CD8-positive, alpha-beta memory T cell (primary cell): ENCODE results near the gene ZSWIM2. TPM values are rescaled to one million over a fixed set of nuclear protein-coding genes. Genes with fewer than 3 reads are reported as not detected.
"Not testable (repeated sequence)": the region's sequence is repeated elsewhere in the genome, so short reads cannot be mapped to it uniquely, and the experiment has no call there.

ENCODE experiments used
- CTCF ChIA-PET: fragments of 350-600 bp; sonication (Branson Sonifier 250); formaldehyde crosslinking; loops from one replicate; lab custom pipeline; 2021; ENCODE audit warnings: antibody characterized with exemption; lab: Charles Lee
- POLR2A ChIA-PET: fragments of 350-600 bp; sonication (Branson Sonifier 250); formaldehyde crosslinking; loops from one replicate; lab custom pipeline; 2021; ENCODE audit warnings: antibody characterized with exemption; lab: Charles Lee
- DNase-seq, 5 donors: peaks; one replicate each; pipeline versions ENCODE4 v3.0.0 to v3.0.0-alpha.2; 2020 to 2022; ENCODE audit warnings: mixed read lengths in 1 of 5
- H3K27ac ChIP-seq: one replicate; pipeline ENCODE4 v1.7.0; 2013; ENCODE audit warnings: low read depth, mild to moderate bottlenecking, low read length, moderate library complexity
- H3K27me3 ChIP-seq: 2 replicates; pipeline ENCODE4 v1.7.0; 2013; ENCODE audit warnings: low read length, mild to moderate bottlenecking; ENCODE audit not compliant: insufficient read depth, poor library complexity, severe bottlenecking
- H3K36me3 ChIP-seq: 2 replicates; pipeline ENCODE4 v1.7.0; 2013; ENCODE audit warnings: mild to moderate bottlenecking, low read length, moderate library complexity; ENCODE audit not compliant: insufficient read depth
- H3K4me1 ChIP-seq: 2 replicates; pipeline ENCODE4 v1.7.0; 2013; ENCODE audit warnings: mild to moderate bottlenecking, low read length, moderate library complexity; ENCODE audit not compliant: insufficient read depth
- H3K4me3 ChIP-seq: 2 replicates; pipeline ENCODE4 v1.7.0; 2013; ENCODE audit warnings: mild to moderate bottlenecking, low read length
- H3K9me3 ChIP-seq: 2 replicates; pipeline ENCODE4 v1.7.0; 2013; ENCODE audit warnings: mild to moderate bottlenecking, low read length
- H3K27ac Mint-ChIP-seq, 8 donors: one replicate each; pipeline ENCODE4 v1.8.0; 2020 to 2021; ENCODE audit warnings: mixed read lengths in 8 of 8, mild to moderate bottlenecking in 6 of 8, inconsistent platforms in 3 of 8, moderate library complexity in 3 of 8
- H3K27me3 Mint-ChIP-seq, 2 donors: one replicate each; pipeline ENCODE4 v1.8.0; 2020 to 2021; ENCODE audit warnings: mixed read lengths in 2 of 2, mild to moderate bottlenecking in 1 of 2, moderate library complexity in 1 of 2
- H3K36me3 Mint-ChIP-seq, 3 donors: one replicate each; pipeline ENCODE4 v1.8.0; 2020 to 2021; ENCODE audit warnings: mixed read lengths in 3 of 3, inconsistent platforms in 1 of 3, mild to moderate bottlenecking in 1 of 3
- H3K4me1 Mint-ChIP-seq, 3 donors: one replicate each; pipeline ENCODE4 v1.8.0; 2020 to 2021; ENCODE audit warnings: mixed read lengths in 3 of 3, inconsistent platforms in 1 of 3, mild to moderate bottlenecking in 1 of 3
- H3K4me3 Mint-ChIP-seq, 7 donors: one replicate each; pipeline ENCODE4 v1.8.0; 2020 to 2021; ENCODE audit warnings: mixed read lengths in 7 of 7, mild to moderate bottlenecking in 6 of 7, moderate library complexity in 4 of 7, inconsistent platforms in 2 of 7
- H3K9me3 Mint-ChIP-seq, 5 donors: one replicate each; pipeline ENCODE4 v1.8.0; 2020 to 2022; ENCODE audit warnings: mixed read lengths in 5 of 5, mild to moderate bottlenecking in 3 of 5, moderate library complexity in 2 of 5, inconsistent platforms in 1 of 5
- polyA plus RNA-seq: library from polyadenylated mRNA; unstranded; fragments of 300-500 nt; fragmentation: Illumina TruSeq; gene quantifications from one replicate; pipeline ENCODE4 v1.2.3, GENCODE V29; 2021
- total RNA-seq, 2 experiments: library from RNA; stranded (reverse); gene quantifications; one replicate each; pipeline ENCODE4 v1.2.3, GENCODE V29; 2021

The ZSWIM2 gene, protein sequence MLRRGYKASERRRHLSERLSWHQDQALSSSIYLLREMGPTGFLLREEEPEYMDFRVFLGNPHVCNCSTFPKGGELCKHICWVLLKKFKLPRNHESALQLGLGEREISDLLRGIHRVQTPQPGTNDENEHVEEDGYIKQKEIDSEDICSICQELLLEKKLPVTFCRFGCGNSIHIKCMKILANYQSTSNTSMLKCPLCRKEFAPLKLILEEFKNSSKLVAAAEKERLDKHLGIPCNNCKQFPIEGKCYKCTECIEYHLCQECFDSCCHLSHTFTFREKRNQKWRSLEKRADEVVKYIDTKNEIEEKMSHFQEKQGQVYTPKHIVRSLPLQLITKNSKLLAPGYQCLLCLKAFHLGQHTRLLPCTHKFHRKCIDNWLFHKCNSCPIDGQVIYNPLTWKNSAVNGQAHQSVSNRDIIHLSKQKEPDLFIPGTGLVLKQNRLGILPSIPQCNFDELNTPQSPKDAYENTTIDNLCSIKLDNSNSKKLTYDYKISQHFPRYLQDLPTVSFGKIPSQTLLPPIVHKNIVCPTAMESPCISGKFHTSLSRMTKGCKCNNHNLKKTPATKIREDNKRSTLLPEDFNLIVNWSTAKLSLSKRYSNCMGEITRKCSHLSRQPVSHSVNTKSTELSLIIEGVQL
- total RNA-seq (not detected), polyA plus RNA-seq (not detected)

- H3K27me3 Mint-ChIP-seq, result peaks cover 7 to 23% of the 10 kb centered on the region in 2 donors
- ChIA-PET POLR2A (no interaction called here), CTCF (no interaction called here)
- H3K27ac ChIP-seq, result no peak within 1 kb of the TSS
- peak within 1 kb of the TSS in 1 of 8 donors; percentile 39 for H3K27ac Mint-ChIP-seq
- H3K4me3 Mint-ChIP-seq, result peak within 1 kb of the TSS in 3 of 7 donors; percentile 28 to 55 (median 50)
- H3K4me1 ChIP-seq, result no peaks in the 10 kb centered on the region
- DNase-seq, result no peak
- H3K36me3 ChIP-seq, result no peaks in the 10 kb centered on the region
- H3K4me1 Mint-ChIP-seq, result peaks cover 7 to 15% (median 14%) of the 10 kb centered on the region in 3 donors
- no peaks in the 10 kb centered on the region for H3K27me3 ChIP-seq
- no peaks in the 10 kb centered on the region for H3K36me3 Mint-ChIP-seq
- peaks cover 0 to 11% (median 2%) of the 10 kb centered on the region in 5 donors for H3K9me3 Mint-ChIP-seq
- H3K4me3 ChIP-seq, result no peak within 1 kb of the TSS
- no peaks in the 10 kb centered on the region for H3K9me3 ChIP-seq
These were observed at the start of gene ZSWIM2 for GRCh38 chr2:186848873-186849578. TSS of gene ZSWIM2 (minus strand) at chr2:186849170. CDS start at chr2:186849130, 40 bp downstream.

GRCh38 chr2:186896220-186896619, 47.2 kb upstream of the ZSWIM2 start:
- H3K4me3 Mint-ChIP-seq, H3K27ac ChIP-seq, H3K27me3 Mint-ChIP-seq, H3K27ac Mint-ChIP-seq, CTCF ChIA-PET, H3K4me1 Mint-ChIP-seq, DNase-seq, POLR2A ChIA-PET, H3K27me3 ChIP-seq, H3K4me3 ChIP-seq, H3K9me3 ChIP-seq, H3K36me3 ChIP-seq, H3K36me3 Mint-ChIP-seq, H3K4me1 ChIP-seq: not testable (repeated sequence)
- H3K9me3 Mint-ChIP-seq, result peaks cover 0 to 13% (median 4%) of the 10 kb centered on the region in 5 donors

GRCh38 chr2:186895451-186895850, 46.5 kb upstream of the ZSWIM2 start:
- H3K4me1 Mint-ChIP-seq, result no peaks in the 10 kb centered on the region
- Histone ChIP-seq H3K27ac (no peak overlapping the region), H3K9me3 (no peaks in the 10 kb centered on the region), H3K4me1 (no peaks in the 10 kb centered on the region), H3K27me3 (no peaks in the 10 kb centered on the region), H3K4me3 (no peak overlapping the region), H3K36me3 (no peaks in the 10 kb centered on the region)
- POLR2A ChIA-PET, result no interaction called here
- DNase-seq, result no peak
- CTCF ChIA-PET, result no interaction called here
- H3K27ac Mint-ChIP-seq, result no peak overlapping the region
- H3K4me3 Mint-ChIP-seq, result no peak overlapping the region
- peaks cover 0 to 13% (median 4%) of the 10 kb centered on the region in 5 donors for H3K9me3 Mint-ChIP-seq
- H3K27me3 Mint-ChIP-seq, result no peaks in the 10 kb centered on the region
- H3K36me3 Mint-ChIP-seq, result no peaks in the 10 kb centered on the region

DNA sequence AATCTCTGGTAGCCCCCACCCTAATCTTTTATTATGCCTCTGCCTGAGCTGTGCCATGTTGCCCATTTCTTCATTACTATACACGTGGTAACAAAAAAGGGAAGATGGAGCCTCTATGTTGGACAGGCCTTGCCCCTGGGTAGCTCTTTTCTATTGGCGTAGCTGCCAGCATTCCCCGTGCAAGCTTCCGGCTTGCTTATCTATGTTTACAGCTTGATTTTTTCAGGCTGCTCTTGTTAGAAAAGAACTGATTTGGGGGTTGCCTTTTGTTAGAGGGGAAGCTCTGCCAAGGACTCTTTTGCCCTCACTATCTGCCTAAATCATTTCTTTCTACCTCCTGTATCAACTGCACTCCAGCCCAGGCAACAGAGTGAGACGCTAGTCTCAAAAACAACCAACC, 45.5 kb upstream of the ZSWIM2 start:
- no peak for DNase-seq
- Histone ChIP-seq H3K27ac (no peak overlapping the region), H3K4me1 (no peaks in the 10 kb centered on the region), H3K9me3 (no peaks in the 10 kb centered on the region), H3K27me3 (no peaks in the 10 kb centered on the region), H3K4me3 (no peak overlapping the region), H3K36me3 (no peaks in the 10 kb centered on the region)
- Mint-ChIP-seq H3K36me3 (no peaks in the 10 kb centered on the region), H3K9me3 (peaks cover 0 to 13% (median 4%) of the 10 kb centered on the region in 5 donors), H3K27ac (no peak overlapping the region), H3K27me3 (no peaks in the 10 kb centered on the region), H3K4me3 (no peak overlapping the region), H3K4me1 (no peaks in the 10 kb centered on the region)
- POLR2A ChIA-PET, result no interaction called here
- CTCF ChIA-PET, result no interaction called here

DNA sequence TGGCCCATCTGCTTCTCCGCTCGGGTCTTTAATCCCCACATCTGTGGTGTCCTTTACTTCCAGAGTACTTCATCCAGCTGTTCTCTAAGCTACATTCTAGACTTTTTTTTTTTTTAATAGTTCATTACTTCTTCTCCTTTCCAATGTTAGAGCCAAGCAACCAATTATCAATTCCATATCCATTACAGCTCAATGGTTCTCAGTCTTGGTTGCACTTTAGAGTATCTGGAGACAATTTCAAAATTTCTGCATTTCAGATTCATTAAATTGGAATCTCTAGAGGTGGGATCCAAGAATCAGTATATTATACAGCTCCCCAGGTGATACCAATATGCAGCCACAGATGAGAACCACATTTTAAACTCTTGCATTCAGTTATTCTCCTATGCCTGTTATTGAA, 43.9 kb upstream of the ZSWIM2 start:
- Mint-ChIP-seq H3K4me3 (no peak overlapping the region), H3K27ac (no peak overlapping the region), H3K36me3 (no peaks in the 10 kb centered on the region), H3K4me1 (no peaks in the 10 kb centered on the region), H3K27me3 (no peaks in the 10 kb centered on the region), H3K9me3 (peaks cover 0 to 6% (median 4%) of the 10 kb centered on the region in 5 donors)
- ChIA-PET CTCF (no interaction called here), POLR2A (no interaction called here)
- Histone ChIP-seq H3K9me3 (no peaks in the 10 kb centered on the region), H3K27ac (no peak overlapping the region), H3K4me3 (no peak overlapping the region), H3K36me3 (no peaks in the 10 kb centered on the region), H3K4me1 (no peaks in the 10 kb centered on the region), H3K27me3 (no peaks in the 10 kb centered on the region)
- DNase-seq, result no peak

DNA sequence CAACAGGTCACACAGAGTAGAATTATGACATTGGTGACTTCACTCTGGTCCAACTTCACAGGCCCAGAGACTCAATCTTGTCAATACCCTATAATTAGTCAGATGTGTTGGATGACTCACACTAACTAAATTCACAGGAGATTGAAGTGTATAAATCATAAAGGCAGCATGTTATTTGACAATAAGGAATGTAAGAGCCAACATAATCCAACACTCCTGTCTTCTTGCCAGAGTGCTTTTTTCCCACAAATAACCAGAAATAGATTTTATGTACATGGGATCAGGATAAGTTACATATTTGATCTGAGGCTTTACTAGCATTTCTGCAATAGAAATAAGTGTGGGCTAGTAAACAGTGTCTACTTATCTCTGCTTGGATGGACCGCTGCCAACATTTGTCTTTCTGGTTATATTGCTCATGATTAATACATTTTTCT, 42.2 kb upstream of the ZSWIM2 start:
- H3K4me1 Mint-ChIP-seq, result no peaks in the 10 kb centered on the region
- no peak overlapping the region for H3K27ac ChIP-seq
- POLR2A ChIA-PET, result no interaction called here
- H3K9me3 Mint-ChIP-seq, result peaks cover 0 to 9% (median 1%) of the 10 kb centered on the region in 5 donors
- no peaks in the 10 kb centered on the region for H3K9me3 ChIP-seq
- no peaks in the 10 kb centered on the region for H3K36me3 ChIP-seq
- no peaks in the 10 kb centered on the region for H3K4me1 ChIP-seq
- no peak overlapping the region for H3K27ac Mint-ChIP-seq
- H3K27me3 Mint-ChIP-seq, result no peaks in the 10 kb centered on the region
- CTCF ChIA-PET, result no interaction called here
- H3K4me3 ChIP-seq, result no peak overlapping the region
- H3K4me3 Mint-ChIP-seq, result no peak overlapping the region
- no peaks in the 10 kb centered on the region for H3K27me3 ChIP-seq
- H3K36me3 Mint-ChIP-seq, result no peaks in the 10 kb centered on the region
- DNase-seq, result no peak

GRCh38 chr2:186889101-186889879, 40.3 kb upstream of the ZSWIM2 start:
- no peaks in the 10 kb centered on the region for H3K36me3 ChIP-seq
- ChIA-PET POLR2A (no interaction called here), CTCF (no interaction called here)
- H3K9me3 ChIP-seq, result no peaks in the 10 kb centered on the region
- H3K36me3 Mint-ChIP-seq, result no peaks in the 10 kb centered on the region
- H3K27me3 Mint-ChIP-seq, result peaks cover 0 to 3% of the 10 kb centered on the region in 2 donors
- H3K4me3 ChIP-seq, result no peak overlapping the region
- peaks cover 0 to 6% (median 0%) of the 10 kb centered on the region in 5 donors for H3K9me3 Mint-ChIP-seq
- no peak overlapping the region for H3K27ac ChIP-seq
- no peaks in the 10 kb centered on the region for H3K4me1 Mint-ChIP-seq
- H3K4me1 ChIP-seq, result no peaks in the 10 kb centered on the region
- DNase-seq, result no peak
- H3K27ac Mint-ChIP-seq, result no peak overlapping the region
- no peak overlapping the region for H3K4me3 Mint-ChIP-seq
- no peaks in the 10 kb centered on the region for H3K27me3 ChIP-seq
